Measurements from ENCODE around the gene TTC16. TPM values are rescaled to one million over a fixed set of nuclear protein-coding genes. Genes with fewer than 3 reads are reported as not detected.

Gene TTC16
- total and polyA plus RNA-seq, 2 of the 8 experiments (the other 6 are each of a cell fraction or from before 2014, with no cell fraction given), result 0.03 TPM; not detected in 1

DNA sequence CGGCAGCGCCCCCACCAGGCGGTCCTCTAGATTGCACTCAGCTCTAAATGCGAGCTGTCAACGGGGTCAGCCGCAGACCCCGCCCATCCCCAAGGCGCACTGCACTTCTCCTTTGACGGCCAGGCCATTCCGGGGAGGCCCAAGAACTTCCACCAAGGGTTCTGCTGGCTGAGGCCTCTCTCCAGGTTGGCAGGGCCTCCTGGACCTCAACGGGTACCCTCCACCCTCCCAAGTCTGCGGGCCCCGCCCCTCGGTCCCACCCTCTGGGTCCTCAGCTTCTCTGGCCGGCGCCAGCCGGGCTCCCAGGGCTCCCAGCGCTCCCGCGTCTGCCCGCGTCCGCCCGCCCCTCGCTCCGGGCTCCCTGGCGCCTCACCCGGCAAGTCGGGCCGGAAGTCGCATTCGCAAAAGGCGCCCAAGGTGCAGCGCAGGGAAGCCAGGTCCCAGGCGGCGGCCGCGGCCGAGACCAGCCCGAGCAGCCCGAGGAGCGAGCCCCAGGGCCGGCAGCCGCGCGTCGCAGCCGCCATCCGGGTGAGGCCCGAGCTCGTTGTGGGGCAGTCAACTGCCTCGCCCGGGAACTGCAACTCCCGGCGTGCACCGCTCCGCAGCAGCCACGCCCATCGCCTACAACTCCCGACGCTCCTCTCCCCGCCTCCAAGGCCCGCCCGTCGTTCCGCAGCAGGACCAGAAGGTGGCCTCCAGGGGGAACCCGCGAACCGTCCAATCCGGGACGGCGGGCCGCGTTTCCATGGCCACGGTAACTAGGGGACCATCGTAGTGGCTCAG, 19.1 kb downstream of the TTC16 start, which contains the start of gene TOR2A:
TOR2A (minus strand) TSS at position 548 of the 783 bp plus-strand sequence; CDS start at position 524, 24 bp downstream.
- peak within 1 kb of the TSS; percentile 35 to 78 (median 67) for H3K4me3 ChIP-seq (ENCODE audit: extremely low read depth in 1 of 4, insufficient read depth in 2 of 4, low read depth in 3 of 4, low read length in 4 of 4)
- ChIA-PET POLR2A (ENCODE audit: partially characterized antibody) (interaction anchor here (0.6 to 2.7 kb wide), 17 partner anchors 10 to 460 kb away, joined by 3 to 11 read pairs (median 3); partner anchors contain the start of genes CFAP157, LRSAM1 and RPL12), CTCF (ENCODE audit: partially characterized antibody) (interaction anchor here (0.6 to 4.1 kb wide), 74 partner anchors 8 to 234 kb away, joined by 3 to 34 read pairs (median 4); partner anchors contain the start of genes CDK9, CFAP157, PTRH1 and ST6GALNAC4)
- peak; percentile 96 to 99 for DNase-seq (ENCODE audit: low read depth in 1 of 2, low spot score in 2 of 2)
- peak within 1 kb of the TSS; percentile 46; the same call in 1 of the 2 replicates for H2BK5ac ChIP-seq (ENCODE audit: low read depth, low read length)
- peak within 1 kb of the TSS in 3 of 4 experiments; percentile 38 to 75 (median 42); a peak in 5 of 7 replicates for H3K9ac ChIP-seq (replicated peaks in 1 of 4; ENCODE audit: extremely low read depth in 1 of 4, low read depth in 3 of 4, low read length in 3 of 4)
- peaks cover 3 to 11% (median 6%) of the 10 kb centered on the region in 4 experiments; a peak in 6 of 7 replicates for H3K4me1 ChIP-seq (replicated peaks in 1 of 4; ENCODE audit: control insufficient read depth in 3 of 4, insufficient read depth in 4 of 4, low read length in 3 of 4)
- H3K23me2 ChIP-seq (ENCODE audit: low read depth, low read length), result 0 out of 2 replicates have a peak, but pooled peaks cover 2% of the 10 kb centered on the region
- H2BK120ac ChIP-seq (replicated peaks; ENCODE audit: low read depth, low read length), result no peak within 1 kb of the TSS
- no peaks in the 10 kb centered on the region for H3K36me3 ChIP-seq (ENCODE audit: control insufficient read depth in 2 of 4, insufficient read depth in 4 of 4, low read length in 3 of 4)
- H2BK12ac ChIP-seq (ENCODE audit: low read depth, low read length), result peak within 1 kb of the TSS; percentile 39; the same call in 1 of the 2 replicates
- peak within 1 kb of the TSS; percentile 46; the same call in 1 of the 2 replicates for H3K27ac ChIP-seq (ENCODE audit: low read depth, low read length)
- no peaks in the 10 kb centered on the region for H3K27me3 ChIP-seq (replicated peaks in 1 of 4; ENCODE audit: control insufficient read depth in 3 of 4, extremely low read depth in 1 of 4, insufficient read depth in 3 of 4, low read length in 3 of 4)
- H3K18ac ChIP-seq (ENCODE audit: extremely low read depth, low read length), result peak within 1 kb of the TSS; percentile 76
- H4K91ac ChIP-seq (replicated peaks; ENCODE audit: insufficient read length, low read length), result peak within 1 kb of the TSS; percentile 93
- peak; percentile 36 for FAIRE-seq
- peak within 1 kb of the TSS; percentile 26 to 77 for H3K4me2 ChIP-seq (ENCODE audit: insufficient read depth in 1 of 2, low read depth in 2 of 2, low read length in 2 of 2)
- 2% methylated on average over 50 of the region's 76 CpGs; no CpG with 5 or more reads in 1 of the 2 experiments for WGBS, 2 experiments (ENCODE audit: extremely low coverage in 1 of 2, insufficient coverage in 1 of 2, insufficient read length in 1 of 2, insufficient replicate concordance in 2 of 2, low coverage in 1 of 2, low lambda C conversion rate in 2 of 2, missing lambda C conversion rate in 1 of 2)
- 0 out of 2 replicates have a peak within 1 kb of the TSS, but pooled peaks have one; percentile 29 for H2BK20ac ChIP-seq (ENCODE audit: low read length)
- H3K23ac ChIP-seq (ENCODE audit: insufficient read length), result no peak within 1 kb of the TSS
- no peak within 1 kb of the TSS for H3K4ac ChIP-seq (replicated peaks; ENCODE audit: insufficient read length, low read depth, low read length)
- no peak within 1 kb of the TSS for H3K14ac ChIP-seq (ENCODE audit: insufficient read length)
- H2BK15ac ChIP-seq (ENCODE audit: low read length), result peak within 1 kb of the TSS; percentile 37
- no peaks in the 10 kb centered on the region for H3K79me1 ChIP-seq (ENCODE audit: low read depth, low read length)
- H2AFZ ChIP-seq (ENCODE audit: low read length), result peak within 1 kb of the TSS; percentile 98
- peak within 1 kb of the TSS; percentile 83; the same call in 1 of the 2 replicates for H4K8ac ChIP-seq (ENCODE audit: extremely low read depth, insufficient read depth, low read length)
- peak within 1 kb of the TSS; percentile 68 for H4K5ac ChIP-seq (ENCODE audit: insufficient read length, low read depth, low read length)
- H2AK5ac ChIP-seq (ENCODE audit: low read depth, low read length), result peak within 1 kb of the TSS; percentile 2; the same call in 1 of the 2 replicates
- H3K79me2 ChIP-seq (ENCODE audit: control insufficient read depth in 1 of 2, insufficient read depth in 2 of 2, low read length in 2 of 2), result no peaks in the 10 kb centered on the region
- H4K20me1 ChIP-seq (replicated peaks in 1 of 2; ENCODE audit: control insufficient read depth in 1 of 2, insufficient read depth in 2 of 2, low read length in 2 of 2), result peaks cover 0 to 2% of the 10 kb centered on the region in 2 experiments
- H3K56ac ChIP-seq (replicated peaks; ENCODE audit: insufficient read length, low read depth, low read length), result peak within 1 kb of the TSS; percentile 14
- no peaks in the 10 kb centered on the region for H3K9me3 ChIP-seq (ENCODE audit: insufficient read depth in 2 of 2, low read depth in 1 of 2, low read length in 1 of 2)
- TF ChIP-seq GABPA (IDR thresholded peaks at IDR 0.05; ENCODE audit: borderline replicate concordance, insufficient read depth, low read length), result no peak; the same call in 1 of the 2 replicates
- TF ChIP-seq TCF12 (IDR thresholded peaks at IDR 0.05; ENCODE audit: low read depth, low read length), result 0 out of 2 replicates have a peak, but pooled peaks have one; percentile 29
- peak; percentile 22; the same call in 1 of the 2 replicates for TF ChIP-seq MAX (IDR thresholded peaks at IDR 0.05)
- TF ChIP-seq BACH1 (IDR thresholded peaks at IDR 0.05; ENCODE audit: low read length), result no peak
- no peak for TF ChIP-seq BCL11A (IDR thresholded peaks at IDR 0.05; ENCODE audit: low read depth in 2 of 2, low read length in 2 of 2)
- TF ChIP-seq CTBP2 (IDR thresholded peaks at IDR 0.05; ENCODE audit: borderline replicate concordance, insufficient read depth, insufficient read length, low read length), result no peak
- TF ChIP-seq, protein P1, sequence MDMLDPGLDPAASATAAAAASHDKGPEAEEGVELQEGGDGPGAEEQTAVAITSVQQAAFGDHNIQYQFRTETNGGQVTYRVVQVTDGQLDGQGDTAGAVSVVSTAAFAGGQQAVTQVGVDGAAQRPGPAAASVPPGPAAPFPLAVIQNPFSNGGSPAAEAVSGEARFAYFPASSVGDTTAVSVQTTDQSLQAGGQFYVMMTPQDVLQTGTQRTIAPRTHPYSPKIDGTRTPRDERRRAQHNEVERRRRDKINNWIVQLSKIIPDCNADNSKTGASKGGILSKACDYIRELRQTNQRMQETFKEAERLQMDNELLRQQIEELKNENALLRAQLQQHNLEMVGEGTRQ (IDR thresholded peaks at IDR 0.05; ENCODE audit: low read length), result no peak
- TF ChIP-seq SRF (IDR thresholded peaks at IDR 0.05; ENCODE audit: low read depth, low read length), result no peak
